Medulla oblongata (tissue), 1 donor: ENCODE results near the gene C1orf210.

Experiments
- DNase-seq: peaks from one replicate; pipeline ENCODE4 v3.0.0-alpha.2; 2015; ENCODE audit errors: extremely low spot score

Gene C1orf210

DNA sequence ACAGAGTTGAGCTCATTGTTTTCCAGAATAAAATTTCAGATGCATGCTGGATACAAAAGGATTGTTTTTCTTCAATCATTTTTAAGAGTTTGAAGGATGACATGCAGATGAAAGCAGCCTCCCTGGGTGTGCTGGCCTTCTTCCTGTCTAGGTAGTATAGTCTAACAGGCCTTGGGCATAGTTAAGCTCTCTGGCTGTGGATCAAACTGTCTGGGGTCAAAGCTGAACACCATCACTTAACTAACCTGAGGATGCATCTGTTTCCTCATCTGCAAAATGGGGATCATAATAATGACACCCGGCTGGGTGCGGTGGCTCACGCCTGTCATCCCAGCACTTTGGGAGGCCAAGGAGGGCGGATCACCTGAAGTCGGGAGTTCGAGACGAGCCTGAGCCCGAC lies 9.4 kb upstream of the C1orf210 start:
- DNase-seq, result no peak

DNA sequence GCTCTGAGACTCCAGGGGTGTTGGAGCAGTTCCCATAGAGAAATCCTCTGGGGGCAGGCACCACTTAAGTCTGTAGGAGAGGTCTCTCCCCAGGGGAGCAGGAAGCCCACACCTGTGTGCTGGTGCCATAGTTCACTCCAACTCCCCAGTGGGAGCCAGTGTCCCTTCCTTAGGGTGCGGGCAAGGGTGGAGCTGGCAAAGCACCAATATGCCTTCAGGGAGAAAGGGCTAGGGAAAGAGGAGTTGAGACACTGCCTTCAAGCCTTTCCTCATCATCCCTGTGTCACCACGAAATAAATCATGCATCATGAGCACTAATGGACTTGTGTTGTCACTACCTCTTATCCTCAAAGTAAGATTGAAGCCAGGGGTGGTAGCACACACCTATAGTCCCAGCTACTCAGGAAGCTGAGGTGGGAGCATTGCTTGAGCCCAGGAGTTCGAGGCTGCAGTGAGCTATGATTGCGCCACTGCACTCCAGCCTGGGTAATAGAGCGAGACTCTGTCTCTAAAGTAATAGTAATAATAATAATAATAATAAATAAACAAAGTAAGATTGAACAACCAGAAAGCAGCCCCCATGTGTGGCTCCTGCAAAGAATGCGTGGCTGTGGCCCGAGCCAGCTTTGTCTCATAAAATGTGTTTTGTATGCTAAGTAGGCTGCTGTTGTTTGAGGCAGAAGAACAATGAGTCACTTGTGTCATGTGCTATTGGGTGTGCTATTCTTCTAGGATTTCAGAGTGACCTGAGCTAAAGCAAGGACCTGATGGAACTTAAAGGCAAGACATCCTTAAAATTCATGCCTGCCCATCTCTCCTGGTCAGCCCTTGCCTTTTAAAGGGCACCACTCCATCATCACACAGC lies 8.7 kb upstream of the C1orf210 start:
- peak; percentile 93 for DNase-seq

DNA sequence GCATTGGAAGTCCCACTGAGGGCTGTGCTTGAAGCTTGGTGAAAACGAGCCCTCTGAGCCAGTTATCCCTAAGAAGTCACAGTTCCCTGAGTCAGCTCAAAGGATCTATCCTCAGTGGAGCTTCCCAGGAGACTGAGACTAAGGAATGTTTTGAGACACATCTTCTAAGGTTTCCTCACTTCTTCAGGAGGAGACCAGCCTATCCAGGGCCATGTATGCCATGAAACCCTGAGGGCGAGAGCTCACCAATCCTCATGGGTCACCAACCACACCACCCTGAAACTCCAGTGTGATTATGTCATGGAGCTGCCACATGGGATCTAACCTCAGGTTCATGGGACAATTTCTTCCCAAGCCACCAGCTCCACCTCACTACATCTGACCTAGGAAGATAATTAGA lies 7.8 kb upstream of the C1orf210 start:
- no peak for DNase-seq

DNA sequence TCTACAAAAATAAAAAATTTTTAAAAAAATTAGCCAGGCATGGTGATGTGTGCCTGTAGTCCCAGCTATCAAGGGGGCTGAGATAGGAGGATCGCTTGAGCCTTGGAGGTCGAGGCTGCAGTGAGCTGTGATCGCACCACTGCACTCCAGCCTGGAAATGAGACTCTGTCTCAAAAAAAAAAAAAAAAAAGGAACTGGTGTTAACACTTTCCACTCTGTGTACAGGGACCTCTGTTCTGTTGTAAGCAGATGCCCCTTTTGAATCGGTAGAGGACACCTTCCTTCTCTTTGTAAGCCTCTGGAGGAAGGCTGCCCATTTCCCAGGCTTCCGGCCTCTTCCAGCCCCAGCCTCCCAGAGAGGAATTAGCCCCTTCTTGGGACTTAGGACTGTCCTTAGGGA lies 7.3 kb upstream of the C1orf210 start:
- DNase-seq, result no peak

DNA sequence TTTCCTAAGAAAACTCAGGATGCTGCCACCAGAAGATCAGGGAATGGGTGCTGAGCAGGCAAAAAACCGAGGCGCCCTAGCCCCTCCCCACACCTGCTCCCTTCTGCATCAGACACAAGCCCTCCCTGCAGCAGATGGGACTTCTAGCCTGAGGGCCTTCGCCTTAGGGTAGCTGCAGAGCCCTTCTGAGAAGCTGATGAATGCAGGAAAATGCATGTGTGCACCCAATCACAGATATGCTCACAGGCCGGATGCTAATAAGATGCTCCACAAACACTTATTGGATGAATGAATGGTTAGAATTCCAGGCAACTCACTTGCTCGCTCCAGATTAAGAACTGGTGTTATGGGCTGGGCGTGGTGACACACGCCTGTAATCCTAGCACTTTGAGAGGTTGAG lies 6.8 kb upstream of the C1orf210 start:
- no peak for DNase-seq

DNA sequence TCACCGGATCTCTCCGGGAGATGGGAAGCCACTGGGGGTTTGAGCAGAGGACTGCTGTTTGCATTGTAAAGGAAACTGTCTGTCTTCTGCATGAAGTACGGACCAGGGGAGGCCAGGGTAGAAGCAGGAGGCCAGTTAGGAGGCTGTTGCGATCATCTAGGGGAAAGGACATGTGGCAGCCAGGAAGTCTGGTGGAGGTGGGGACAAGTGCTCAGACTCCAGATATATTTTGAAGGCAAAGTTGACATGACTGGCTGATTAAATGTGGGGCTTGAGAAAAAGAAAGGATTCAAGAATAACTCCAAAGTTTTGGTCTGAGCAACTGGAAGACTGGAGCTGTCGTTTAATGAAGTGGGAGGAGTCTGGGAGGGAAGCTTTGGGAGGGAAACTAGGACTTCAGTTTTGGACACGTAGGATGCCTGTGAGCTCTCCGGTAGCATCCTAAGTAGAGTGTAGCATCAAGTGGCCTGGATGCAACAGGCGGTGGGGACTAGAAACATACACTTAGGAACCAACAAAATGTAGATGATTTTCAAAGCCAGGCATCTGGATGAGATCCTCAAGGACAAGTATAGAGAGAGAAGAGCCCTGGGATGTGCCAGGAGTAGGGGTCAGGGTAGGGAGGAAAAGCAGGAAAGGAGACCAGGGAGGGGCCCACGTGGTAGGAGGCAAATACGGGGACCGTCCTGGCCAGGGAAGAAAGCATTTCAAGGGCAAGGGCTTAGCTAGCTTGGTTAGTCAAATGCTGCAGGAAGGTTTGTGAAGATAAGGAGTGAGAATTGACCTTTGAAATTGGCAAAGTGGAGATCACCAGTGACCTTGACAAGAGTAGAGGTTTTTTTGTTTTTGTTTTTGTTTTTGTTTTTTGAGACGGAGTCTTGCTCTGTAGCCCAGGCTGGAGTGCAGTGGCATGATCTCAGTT lies 3.7 kb upstream of the C1orf210 start:
- no peak for DNase-seq

DNA sequence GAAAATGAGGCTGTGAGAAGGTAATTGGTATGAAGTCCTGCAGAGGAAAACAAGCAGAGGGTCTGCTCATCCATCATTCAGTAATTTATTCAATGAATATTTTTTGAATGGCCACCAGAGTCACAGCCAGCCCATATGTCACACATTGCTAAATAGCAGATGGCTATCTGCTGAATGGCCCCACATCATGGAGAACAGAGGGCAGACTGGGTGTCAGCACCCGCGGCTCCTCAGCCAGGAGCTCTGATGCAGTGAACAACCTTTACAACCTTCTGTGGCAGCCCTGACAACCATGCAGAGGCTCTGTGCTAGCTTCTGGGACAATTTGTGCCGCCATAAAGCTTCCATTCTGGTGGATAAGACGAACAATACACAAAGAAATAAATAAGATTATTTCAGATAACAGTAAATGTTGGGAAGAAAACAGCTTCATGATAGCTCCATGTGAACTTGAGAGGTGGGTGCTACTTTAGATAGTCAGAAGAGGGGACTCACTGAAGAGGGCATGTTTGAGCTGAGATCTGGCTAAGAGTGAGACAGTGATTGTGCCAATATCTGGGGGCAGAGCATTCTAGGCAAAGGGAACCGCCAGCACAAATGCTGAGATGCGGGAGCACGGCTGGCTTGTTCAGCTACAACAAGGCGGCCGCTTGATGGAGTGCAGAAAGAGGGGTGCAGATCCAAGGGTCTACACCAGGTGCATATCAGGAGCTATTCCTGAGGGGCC lies 2.8 kb upstream of the C1orf210 start:
- no peak for DNase-seq

DNA sequence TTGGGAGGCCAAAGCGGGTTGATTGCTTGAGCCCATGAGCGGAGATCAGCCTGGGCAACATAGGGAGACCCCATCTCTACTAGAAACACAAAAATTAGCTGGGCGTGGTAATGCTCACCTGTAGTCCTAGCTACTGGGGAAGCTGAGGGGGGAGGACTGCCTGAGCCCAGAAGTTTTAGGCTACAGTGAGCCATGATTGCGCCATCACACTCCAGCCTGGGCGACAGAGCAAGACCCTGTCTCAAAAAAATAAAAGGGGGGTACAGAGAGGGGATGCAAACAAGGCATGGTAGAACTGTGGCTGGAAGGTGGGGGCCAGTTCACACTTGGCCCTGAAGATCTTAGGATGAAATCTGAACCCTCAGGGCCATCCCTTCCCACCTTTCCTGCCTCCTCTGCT lies 1.2 kb upstream of the C1orf210 start:
- DNase-seq, result no peak

DNA sequence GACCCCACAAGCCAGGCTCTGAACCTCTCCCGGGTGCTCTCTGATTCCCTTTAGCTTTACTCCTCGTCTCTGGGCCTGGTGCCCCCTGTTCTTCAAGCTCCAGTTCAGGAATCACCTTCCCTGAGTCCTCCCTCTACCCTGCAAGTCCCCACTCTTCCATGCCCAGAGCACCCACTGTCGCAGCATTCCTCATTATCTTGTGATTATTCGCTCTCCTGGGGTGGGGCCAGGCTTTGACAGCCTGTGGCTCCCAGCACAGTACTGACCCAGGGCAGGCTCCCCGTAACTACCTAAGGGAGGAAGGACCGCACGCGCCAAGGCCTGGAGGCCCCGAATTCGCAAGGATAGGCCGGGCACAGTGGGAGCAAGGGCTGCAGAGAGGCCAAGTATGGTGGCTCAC lies 734 bp upstream of the C1orf210 start:
- DNase-seq, result no peak

DNA sequence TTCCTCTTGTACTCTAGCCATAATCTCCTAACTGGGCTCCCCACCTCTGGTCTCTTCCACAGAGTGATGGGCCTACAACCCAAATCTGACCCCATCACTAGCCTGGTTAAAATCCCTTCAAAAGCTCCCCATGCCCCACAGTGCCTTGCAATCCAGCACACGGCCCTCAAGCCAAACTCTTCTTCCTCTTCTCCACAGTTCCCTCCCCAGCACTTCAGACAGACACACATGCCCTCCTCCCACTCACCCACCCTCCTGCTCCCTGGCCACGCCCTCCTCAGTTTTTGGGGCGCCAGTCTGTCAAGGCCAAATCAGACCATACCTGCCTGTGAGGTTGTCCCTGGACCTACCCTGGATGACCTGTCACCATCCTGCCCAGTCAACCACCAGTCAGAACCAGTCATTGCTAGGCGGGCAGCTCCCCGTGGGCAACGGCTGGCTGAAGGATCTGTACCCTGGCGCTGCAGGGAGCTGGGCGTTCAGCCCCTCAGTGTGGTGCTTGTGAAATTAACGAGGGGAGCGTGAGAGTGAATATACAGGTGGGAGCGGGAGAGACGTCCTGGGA lies 753 bp downstream of the C1orf210 start:
- DNase-seq, result no peak

DNA sequence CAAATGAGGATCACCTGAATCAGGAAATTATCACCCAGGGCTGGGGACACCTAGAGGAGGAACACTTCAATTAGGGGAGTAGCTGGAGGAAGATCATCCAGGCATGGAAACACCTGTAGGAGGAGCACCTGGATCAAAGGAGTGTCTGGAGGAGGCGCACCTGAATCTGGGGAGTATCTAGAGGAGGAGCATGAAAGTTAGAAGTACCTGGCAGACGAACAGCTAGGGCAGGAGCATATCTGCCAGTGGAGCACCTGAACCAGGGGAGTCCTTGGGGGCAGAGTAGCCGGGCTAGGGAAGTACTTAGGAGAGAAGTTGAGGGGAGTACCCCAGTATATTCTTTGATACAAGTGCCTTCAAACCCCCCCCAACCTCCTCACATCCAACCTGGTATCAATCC lies 1.3 kb downstream of the C1orf210 start:
- no peak for DNase-seq

DNA sequence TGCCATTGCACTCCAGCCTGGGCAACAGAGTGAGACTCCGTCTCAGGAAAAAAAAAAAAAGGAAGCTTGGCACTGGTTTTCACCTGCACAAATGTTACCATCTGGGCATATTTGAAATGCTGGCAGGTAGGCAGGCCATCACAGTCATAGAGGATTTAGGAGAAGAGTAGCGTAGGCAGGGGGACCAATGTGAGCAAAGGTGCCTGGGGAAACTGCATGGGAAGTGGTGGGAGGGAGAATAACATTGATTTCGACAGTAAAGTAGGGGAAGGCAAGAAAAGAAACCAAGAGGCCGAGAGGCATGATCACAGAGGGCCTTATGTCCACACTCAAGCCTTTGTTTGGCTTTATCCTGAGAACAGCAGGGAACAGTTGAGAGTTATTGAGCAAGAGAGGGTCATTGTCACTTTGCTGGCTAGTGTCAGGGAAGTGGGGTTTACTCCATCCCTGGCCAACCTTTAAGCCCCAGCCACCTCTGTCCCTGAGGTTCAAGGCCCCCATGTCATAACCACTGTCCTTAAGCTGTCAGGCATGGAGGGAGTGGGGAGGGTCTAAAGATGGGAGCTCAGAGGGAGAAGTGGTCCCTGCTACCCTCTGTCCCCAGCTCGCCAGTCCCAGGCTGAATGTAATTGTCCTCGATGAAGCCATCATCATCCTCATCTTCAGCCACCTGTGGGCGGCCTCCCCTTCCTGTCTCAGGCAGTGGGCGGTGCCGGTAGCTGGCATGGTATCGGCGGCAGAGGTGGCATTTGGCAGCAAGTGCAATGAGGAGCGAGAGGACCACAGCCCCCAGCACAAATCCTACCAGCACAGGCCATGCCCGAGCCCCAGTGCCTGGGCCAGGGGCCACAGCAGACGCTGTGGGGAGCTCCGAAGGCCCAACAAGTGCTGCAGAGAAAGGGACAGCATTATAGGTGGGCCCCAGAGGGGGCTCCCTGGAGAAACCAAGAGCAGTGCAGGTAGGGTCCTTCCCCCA lies 2.9 kb downstream of the C1orf210 start:
- peak; percentile 82 for DNase-seq

DNA sequence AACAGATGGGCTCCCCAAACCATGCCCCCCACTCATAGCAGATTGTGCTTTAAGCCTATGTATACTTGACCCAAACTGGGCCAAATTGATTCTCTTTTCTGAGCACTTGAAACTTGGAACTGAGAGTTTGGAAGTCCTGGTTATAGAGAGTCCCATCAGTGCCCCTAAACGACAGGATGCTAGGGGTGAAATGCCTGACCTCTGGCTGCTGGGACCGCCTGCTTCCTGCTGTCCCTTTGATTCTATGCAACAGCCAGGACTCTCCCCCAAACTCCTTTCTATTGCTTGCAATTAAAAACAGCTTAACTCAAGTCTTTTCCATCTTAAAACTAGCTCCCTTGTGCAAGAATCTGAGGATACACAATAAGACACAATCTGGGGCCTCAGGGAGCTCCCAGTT lies 4.7 kb downstream of the C1orf210 start:
- DNase-seq, result no peak

DNA sequence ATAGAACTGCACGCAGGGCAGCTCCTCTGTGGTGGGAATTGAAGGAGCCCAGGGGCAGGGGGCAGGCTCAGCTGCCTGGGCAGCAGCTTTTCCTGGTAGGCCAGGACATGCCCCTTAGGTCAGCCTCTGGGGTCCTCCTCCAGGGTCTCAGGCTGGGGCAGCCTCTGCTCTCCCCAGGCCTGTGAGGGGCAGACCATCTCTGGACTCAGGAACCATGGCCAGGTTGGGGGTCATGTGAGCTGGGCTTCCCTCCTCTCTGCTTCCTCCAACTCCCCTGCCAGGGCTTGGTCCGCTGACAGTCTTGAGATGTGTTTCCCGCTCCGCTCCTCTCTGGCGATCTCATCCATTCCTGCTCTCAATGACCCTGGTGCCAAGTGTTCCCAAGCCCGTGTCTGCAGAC lies 5.7 kb downstream of the C1orf210 start:
- no peak for DNase-seq

DNA sequence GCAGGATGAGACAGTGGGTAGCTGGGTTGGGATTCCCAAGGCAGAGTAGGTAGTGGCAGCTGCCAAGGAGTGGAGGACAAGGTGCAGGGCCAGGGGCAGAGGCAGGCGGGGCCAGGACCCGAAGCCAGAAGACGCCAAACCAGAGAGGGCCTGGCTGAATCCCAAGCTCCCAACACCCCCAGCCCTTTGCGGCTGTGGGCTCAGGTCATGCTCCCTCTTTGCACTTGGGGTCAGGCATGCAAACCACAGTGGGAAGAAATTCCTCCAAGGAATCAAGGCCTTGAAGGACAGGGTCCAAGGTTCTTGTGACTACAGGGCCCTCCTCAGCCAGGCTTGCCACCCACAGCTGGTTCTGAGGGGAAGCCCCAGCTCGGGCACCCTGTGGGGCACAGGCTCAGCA lies 6.2 kb downstream of the C1orf210 start:
- DNase-seq, result no peak

DNA sequence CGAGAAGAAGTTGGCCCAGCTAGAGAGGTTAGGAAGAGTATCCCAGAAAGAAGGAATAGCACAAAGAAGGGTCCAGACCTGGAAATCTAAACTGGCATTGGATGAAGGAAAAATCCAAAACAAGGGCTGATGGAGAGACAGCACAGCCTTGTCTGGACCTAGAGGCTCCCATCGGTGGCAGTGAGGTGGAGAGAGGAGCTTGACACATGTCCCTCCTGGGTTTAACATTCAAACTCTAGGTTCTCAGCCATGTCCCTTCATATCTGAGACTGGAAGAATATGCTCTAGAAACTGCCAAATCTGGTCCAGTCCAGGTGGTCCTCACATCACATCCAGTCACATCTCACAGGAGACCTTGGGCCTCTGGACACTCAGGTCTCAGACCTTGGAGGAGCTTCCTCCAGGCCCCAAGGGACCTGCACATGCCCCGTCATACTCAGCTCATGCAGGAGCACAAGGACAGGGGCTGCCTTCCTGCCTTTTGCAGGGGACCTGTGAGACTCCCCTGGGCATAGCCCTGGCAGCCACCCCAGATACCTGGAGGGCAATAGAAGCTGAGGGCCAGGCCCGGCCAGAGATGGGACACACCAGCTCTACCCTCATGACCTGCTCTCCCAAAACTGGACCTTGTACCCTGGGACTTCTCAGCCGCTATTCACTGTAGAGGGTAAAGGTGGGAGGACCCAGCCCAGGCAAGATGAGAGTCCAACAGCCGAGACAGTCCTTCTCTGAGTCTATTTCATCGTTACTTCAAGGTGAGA lies 8.1 kb downstream of the C1orf210 start:
- DNase-seq, result no peak

DNA sequence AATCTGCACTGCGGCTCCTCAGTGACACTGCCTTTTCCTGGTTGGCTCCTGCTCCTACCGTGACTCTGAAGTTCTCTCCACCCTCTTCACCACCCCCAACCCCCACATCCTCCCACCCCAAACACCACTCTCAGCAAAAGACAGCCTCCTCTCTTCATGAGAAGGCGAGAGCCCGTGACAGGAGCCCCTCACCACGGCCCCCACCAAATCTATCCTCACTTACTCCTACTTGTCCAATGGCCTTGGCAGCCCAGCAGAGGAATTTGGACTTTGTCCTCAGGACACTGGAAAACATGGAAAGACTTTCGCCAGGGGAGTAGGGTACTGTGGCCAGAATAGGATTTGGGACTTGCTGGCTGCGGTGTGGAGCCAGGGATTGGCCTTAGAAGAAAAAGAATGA lies 8.7 kb downstream of the C1orf210 start:
- DNase-seq, result no peak

DNA sequence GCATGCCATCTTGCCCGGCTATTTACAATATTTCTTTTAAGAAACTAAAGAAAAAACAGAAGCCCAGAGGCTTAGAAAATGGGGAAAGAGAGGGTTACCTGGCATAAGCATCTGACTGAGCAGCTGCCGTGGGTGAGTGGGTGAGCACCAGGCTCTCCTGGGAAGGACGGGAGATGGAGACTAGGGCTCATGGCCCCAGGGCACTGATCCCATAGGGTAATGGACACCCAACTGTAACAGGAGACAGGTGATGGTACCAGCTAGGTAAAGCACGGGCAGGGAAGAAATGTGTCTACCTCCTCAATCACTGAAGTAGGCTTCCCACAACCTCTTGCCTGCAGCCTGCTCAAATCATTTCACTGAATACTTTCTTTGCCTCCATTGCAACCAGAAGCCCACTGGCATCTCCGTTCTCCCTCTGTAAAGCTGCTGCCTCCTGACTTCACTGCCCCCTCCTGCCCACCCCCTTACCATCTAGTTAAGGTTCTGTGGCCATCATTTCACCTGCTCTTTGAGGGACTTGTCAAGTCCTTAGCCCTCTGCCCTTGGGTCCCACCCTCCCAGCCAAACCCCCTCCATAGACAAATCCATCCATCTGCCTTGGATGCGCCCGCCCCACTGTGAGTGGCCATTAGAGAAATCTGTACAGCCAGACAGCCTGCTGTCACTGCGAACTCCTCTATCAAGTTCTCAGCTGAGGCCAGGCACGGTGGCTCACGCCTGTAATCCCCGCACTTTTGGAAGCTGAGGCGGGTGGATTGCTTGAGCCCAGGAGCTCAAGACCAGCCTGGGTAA lies 9.4 kb downstream of the C1orf210 start:
- no peak for DNase-seq

DNA sequence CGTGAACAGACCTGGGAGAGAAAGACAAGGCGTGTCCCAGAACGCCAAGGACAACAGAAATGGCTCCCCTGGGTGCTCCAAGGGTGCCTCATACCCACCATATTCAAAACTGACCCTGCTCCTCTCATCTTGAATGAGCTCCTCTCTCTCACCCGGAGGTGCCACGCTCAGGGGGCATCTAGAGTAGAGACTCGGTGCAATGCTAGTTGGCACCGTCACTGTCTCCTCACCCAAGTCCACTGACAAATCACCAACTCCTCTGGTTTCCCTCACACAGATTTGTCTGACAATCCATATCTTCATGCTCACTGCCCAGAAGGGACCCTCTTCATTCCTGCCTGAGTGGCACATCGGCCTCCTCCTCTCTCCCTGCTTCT lies 10.6 kb downstream of the C1orf210 start:
- no peak for DNase-seq
